T-helper 2 cell treated with Interferon-gamma antibody and Interleukin-4, amounts not matched to agents 100 ng/mL and 5 ng/mL, for 36 hours (primary cell): Measurements from ENCODE around the gene NNT. TPM values are rescaled to one million over a fixed set of nuclear protein-coding genes. Genes with fewer than 3 reads are reported as not detected.
"Not testable (repeated sequence)": the region's sequence is repeated elsewhere in the genome, so short reads cannot be mapped to it uniquely, and the experiment has no call there.

Experiments used
- intact Hi-C: fragments of 100-400 bp; cut with micrococcal nuclease; formaldehyde crosslinking; loops from one replicate; pipeline ENCODE4 v1.15.1; 2023
- total RNA-seq: library from RNA; stranded (reverse); gene quantifications from 2 replicates; pipeline ENCODE4 v1.2.3, GENCODE V29; 2022

NNT gene
- total RNA-seq, 1 donor from 2014 or later: 87.2 TPM

GRCh38 chr5:43701227-43701626 lies 98.2 kb downstream of the NNT start:
- intact Hi-C loops: no loop called here

DNA sequence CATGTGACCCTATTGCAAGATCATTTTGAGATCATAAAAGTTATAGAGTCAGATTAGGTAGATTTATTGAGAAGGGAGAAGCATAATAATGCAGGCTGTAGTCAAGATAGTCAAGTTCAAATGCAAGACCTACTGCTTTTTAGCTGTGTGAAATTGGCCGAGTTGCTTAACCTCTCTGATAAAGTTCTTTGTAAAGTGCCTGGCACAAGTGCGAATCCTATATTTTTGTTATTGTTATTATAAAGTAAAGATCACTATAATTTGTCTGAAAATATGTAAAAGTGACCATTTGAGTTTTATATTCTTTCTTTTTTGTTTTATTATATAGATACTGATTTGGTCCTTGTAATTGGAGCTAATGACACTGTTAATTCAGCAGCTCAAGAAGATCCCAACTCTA lies 99.3 kb downstream of the NNT start:
- intact Hi-C loops: no loop called here

GRCh38 chr5:43702815-43703214 lies 99.8 kb downstream of the NNT start:
- intact Hi-C loops: no loop called here

DNA sequence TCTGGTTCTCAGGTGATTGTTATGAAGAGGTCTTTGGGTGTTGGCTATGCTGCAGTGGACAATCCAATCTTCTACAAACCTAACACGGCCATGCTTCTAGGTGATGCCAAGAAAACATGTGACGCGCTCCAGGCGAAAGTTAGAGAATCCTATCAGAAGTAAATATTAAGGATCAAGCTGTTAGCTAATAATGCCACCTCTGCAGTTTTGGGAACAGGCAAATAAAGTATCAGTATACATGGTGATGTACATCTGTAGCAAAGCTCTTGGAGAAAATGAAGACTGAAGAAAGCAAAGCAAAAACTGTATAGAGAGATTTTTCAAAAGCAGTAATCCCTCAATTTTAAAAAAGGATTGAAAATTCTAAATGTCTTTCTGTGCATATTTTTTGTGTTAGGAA lies 101.3 kb downstream of the NNT start:
- intact Hi-C loops: no loop called here

- intact Hi-C loops: not testable (repeated sequence)
Measured at GRCh38 chr5:43706576-43706975, 103.6 kb downstream of the NNT start.

GRCh38 chr5:43711496-43711895 lies 108.5 kb downstream of the NNT start:
- intact Hi-C loops: no loop called here

DNA sequence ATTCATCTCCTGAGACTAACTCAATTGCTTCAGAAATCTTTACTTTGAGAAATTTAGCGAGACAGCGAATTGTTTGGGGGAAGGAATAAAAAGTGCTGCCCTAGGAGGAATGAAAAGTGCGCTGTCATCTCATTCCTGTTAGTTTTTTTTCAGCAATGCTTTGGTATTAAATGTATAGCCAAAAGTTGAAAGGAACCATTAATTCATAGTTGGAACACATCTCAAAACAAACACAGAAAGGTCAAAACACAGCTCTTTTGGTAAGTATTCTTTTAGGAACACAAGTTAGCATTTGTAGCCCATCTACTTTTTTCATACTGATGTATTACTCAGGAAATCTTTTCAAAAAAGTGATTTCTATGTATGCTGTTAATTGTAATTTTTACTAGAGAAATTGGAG lies 109.1 kb downstream of the NNT start:
- intact Hi-C loops: no loop called here

- intact Hi-C loops: not testable (repeated sequence)
Measured at GRCh38 chr5:43719783-43720182, 116.8 kb downstream of the NNT start.

GRCh38 chr5:43728581-43728980 lies 125.6 kb downstream of the NNT start:
- intact Hi-C loops: loop anchor here (5.0 kb wide), 1 partner anchor 1044 kb away; no protein-coding TSS in a partner anchor

- intact Hi-C loops: loop anchor here (5.0 kb wide), 2 partner anchors 602 to 1042 kb away; no protein-coding TSS in a partner anchor
Measured at GRCh38 chr5:43729846-43730478, 127.0 kb downstream of the NNT start.

GRCh38 chr5:43730832-43731342 lies 127.9 kb downstream of the NNT start:
- intact Hi-C loops: loop anchor here (5.0 kb wide), 1 partner anchor 601 kb away; no protein-coding TSS in a partner anchor

GRCh38 chr5:43731573-43731972 lies 128.6 kb downstream of the NNT start:
- intact Hi-C loops: loop anchor here (5.0 kb wide), 1 partner anchor 601 kb away; no protein-coding TSS in a partner anchor

DNA sequence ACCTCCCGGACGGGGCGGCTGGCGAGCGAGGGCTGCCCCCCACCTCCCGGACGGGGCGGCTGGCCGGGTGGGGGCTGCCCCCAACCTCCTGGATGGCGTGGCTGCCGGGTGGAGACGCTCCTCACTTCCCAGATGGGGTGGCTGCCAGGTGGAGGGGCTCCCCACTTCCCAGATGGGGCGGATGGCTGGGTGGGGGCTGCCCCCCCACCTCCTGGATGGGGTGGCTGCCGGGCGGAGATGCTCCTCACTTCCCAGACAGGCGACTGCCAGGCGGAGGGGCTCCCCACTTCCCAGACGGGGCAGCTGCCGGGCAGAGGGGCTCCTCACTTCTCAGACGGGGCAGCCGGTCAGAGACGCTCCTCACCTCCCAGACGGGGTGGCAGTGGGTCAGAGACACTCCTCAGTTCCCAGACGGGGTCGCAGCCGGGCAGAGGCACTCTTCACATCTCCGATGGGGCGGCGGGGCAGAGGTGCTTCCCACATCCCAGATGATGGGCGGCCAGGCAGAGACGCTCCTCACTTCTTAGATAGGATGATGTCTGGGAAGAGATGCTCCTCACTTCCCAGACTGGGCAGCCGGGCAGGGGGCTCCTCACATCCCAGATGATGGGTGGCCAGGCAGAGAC lies 143.1 kb downstream of the NNT start:
- intact Hi-C loops: not testable (repeated sequence)

- intact Hi-C loops: no loop called here
Measured at GRCh38 chr5:43750809-43751208, 147.8 kb downstream of the NNT start.

DNA sequence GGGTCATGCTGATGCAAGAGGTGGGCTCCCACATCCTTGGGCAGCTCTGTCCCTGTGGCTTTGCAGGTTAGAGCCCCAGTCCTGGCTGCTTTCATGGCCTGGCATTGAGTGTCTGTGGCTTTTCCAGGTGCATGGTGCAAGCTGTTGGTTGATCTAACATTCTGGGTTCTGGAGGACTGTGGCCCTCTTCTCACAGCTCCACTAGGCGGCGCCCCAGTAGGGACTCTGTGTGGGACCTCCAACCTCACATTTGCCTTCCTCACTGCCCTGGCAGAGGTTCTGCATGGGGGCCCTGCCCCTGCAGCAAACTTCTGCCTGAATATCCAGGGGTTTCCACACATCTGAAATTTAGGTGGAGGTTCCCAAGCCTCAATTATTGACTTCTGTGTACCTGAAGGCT lies 150.1 kb downstream of the NNT start:
- intact Hi-C loops: no loop called here

Other genes starting within 250 kb of the NNT start
- 15.2 and 16.4 TPM in 2 replicates for gene CCL28, start 190.8 kb upstream of the NNT start, total RNA-seq
- gene TMEM267, start 119.3 kb upstream of the NNT start, total RNA-seq: 14.6 and 16.9 TPM in 2 replicates
- gene C5orf34, start 88.0 kb upstream of the NNT start, total RNA-seq: 7.9 and 8.0 TPM in 2 replicates
- 37.1 and 41.3 TPM in 2 replicates for gene PAIP1, start 46.1 kb upstream of the NNT start, total RNA-seq